HTR-8/SVneo (cell line): ENCODE results near the gene LARGE1.
"Not testable (repeated sequence)": the region's sequence is repeated elsewhere in the genome, so short reads cannot be mapped to it uniquely, and the experiment has no call there.

Experiments used
- DNase-seq: peaks from one replicate; pipeline ENCODE4 v3.0.0; 2011; ENCODE audit warnings: low spot score, mixed read lengths; ENCODE audit not compliant: insufficient read length
- FAIRE-seq: peaks from 2 replicates; lab custom pipeline; 2011; peaks lifted over from hg19 to GRCh38; lab: Jason Lieb, UNC

LARGE1 gene

DNA sequence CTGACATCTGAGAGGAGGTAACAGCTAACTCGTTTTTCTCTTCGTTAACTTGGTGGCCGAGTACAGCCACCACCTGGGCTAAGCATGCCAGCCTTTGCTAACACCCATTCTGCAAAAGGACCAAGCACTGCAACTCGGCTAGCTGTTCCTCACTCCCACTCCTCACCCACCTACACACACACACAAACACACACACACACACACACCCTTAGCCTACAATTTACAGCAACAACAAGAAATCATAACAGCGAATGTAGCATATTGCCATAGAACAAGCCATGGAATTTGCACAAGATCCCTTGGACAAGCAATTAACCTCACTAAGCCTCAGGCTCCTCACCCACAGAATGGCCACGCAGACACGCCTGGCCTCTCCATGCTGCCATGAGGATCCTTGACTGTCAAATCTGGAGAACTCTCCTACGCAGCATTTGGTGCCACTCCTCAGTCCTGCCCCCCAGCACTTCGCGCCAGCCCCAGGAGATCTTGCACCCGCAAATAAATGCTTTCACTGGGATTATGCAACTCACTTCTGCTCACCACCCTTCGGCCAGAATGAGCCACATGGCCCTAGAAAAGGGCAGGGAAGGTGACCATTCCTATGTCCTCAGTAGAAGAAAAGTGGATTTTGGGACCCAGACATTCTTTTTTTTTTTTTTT is 58.9 kb downstream of the LARGE1 start:
- FAIRE-seq (no peak), DNase-seq (no peak)

DNA sequence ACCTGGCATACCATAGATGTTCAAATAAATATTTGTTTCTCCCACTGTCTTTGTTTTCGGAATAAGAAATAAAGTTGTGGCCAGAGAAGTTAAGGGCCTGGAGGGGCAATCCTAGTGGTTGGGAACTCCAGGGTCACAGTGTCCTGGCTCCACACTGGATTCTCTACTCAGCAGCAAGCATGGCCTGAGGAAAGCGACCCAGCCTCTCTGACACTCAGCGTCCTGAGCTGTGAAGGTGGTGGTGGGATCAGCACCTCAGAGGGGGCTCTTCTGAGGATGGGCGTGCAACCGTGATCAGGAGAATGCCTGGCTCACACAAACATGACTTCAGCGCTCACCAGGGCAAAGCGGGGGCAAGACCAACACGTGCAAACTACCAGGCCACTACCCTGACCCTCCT is 59.9 kb downstream of the LARGE1 start:
- DNase-seq = no peak
- FAIRE-seq = no peak

DNA sequence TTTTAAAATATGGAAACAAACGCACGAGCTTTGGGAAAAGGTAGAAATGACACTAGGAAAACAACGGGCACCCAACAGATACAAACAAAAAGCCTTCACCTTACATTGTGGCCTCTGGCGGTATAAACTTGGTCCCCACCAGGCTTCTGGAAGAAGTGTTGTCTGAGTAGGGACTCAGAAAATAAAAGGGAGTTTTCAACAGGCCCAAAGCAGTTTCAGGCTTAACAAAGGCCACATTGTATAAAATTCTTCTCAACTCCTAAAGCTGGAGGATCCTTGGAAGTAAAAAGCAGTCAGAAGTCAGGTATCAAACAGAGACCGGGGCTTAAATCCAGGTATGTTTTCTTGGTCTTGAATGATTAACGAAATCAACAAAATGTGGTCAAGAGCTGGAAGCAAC is 61.0 kb downstream of the LARGE1 start:
- DNase-seq (no peak), FAIRE-seq (no peak)

DNA sequence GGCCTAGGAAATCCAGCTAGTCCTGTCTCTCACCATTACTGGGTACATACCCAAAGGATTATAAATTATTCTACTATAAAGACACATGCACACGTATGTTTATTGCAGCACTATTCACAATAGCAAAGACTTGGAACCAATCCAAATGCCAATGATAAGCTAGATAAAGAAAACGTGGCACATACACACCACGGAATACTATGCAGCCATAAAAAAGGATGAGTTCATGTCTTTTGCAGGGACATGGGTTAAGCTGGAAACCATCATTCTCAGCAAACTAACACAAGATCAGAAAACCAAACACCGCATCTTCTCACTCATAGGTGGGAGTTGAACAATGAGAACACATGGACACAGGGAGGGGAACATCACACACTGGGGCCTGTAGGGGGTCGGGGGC is 61.6 kb downstream of the LARGE1 start:
- not testable (repeated sequence) for DNase-seq, FAIRE-seq

DNA sequence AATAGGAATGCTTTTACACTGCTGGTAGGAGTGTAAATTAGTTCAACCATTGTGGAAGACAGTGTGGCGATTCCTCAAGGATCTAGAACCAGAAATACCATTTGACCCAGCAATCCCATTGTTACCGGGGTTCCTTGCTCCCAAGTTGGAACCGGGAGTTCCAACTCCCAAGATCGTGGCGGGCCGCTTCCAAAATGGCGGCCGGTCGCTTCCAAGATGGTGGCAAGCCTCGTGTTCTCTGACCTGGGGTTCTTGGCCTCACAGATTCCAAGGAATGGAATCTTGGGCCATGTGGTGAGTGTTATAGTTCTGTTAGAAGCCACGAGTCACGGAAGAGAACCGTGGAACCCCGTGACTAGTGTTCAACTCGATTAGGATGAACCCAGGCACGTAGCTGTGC is 62.5 kb downstream of the LARGE1 start:
- not testable (repeated sequence) for DNase-seq, FAIRE-seq

DNA sequence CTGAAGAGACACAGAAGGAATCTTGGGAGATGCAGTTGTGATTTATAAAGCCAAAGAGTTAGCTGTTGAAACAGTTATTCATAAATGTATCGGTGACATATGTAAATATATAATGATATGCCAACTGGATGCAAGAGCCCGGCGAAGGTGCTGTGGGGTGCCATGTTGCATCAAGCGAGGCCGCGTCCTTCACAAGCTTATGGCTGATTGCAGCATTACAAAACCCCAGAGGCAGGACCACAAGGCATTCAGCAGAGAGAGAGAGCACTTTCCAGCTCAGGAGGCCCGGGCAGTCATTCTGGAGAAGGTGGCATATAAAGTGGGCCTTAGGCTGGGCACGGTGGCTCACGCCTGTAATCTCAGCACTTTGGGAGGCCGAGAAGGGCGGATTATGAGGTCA is 65.6 kb downstream of the LARGE1 start:
- FAIRE-seq = no peak
- no peak for DNase-seq

DNA sequence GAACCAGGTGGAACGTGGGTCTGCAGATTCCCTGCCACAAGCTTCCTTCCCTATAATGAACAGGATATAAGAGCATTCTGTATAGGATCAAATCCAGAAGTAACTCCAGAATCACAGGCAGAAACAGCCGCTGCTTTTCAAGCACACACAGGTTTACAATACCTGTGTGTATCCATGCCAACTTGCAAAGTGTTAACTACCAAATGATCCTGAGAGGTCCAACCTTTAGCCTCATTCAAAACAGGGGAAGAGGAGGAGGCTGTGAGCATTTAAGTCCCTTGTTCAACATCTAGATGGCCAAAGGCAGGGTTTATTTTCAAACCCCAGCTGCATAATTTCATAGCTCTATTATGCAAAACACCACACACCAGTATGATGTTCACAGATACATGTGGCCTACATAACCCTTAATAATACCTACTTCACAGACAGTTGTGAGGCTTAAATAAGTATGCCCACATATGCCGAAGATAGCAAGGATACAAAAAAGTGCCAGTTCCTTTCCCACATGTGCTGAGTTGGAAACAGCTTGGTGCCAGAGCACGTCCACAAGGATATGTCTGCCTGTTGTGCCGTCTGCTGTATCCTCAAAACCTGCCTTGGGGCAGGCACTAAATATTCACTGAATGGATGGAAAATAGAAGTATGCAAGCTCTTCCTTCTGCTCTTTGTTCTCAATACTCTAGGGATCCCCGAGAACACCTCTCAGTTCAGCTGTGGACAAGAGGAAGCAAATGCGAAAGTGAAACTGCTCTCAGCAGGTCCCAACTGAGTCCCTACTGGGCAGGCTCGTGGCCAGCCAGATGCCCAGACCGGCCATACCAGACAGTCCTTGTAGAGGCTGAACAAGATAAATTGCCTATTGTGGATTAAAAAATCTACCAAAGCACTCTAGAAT is 66.8 kb downstream of the LARGE1 start:
- DNase-seq (peak; percentile 28), FAIRE-seq (no peak)

DNA sequence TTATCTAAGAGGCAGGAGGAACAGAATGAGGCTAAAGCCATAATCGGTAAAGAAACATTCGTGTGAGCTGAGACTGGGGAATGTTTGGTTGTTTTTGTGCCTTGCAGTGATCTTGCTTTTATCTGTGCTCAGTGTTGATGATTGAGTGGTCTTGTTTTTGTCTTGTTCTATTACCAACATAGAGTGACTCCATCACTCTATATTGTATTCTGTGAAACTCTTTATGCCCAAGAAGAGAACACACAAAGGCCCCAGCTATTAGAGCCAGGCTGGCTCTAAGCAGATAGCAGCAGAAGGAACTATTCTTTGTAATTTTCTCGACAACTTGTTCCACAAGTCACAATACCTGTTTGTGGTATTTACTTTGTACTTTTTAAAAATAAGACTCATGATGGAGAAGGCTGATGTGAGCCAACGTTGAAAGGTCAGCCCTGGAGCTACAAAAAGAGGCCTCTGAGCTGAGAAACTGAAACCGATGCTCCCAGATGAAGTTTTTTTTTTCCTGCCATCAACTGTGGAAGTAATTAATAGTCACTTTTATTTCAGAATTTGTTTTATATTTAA is 68.4 kb downstream of the LARGE1 start:
- no peak for DNase-seq
- FAIRE-seq = no peak

DNA sequence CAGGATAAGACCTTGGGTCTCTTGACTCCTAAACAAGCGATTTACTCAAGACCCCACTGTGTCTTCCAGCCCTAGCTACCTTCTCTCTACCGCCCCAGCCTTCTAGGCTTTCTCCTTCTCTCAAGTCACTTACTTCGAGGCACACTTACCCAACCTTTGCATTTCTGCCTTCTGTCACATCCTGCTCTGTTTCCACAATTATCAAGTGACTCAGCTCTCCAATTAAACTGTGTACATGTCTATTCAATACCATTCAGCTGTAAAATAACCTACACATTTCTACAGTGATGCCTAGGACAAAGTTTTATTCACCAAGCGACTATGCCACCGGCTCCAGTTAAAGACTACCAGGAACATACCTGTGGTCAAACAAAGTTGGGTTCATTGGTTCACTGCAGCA is 69.0 kb downstream of the LARGE1 start:
- FAIRE-seq = no peak
- DNase-seq = no peak

DNA sequence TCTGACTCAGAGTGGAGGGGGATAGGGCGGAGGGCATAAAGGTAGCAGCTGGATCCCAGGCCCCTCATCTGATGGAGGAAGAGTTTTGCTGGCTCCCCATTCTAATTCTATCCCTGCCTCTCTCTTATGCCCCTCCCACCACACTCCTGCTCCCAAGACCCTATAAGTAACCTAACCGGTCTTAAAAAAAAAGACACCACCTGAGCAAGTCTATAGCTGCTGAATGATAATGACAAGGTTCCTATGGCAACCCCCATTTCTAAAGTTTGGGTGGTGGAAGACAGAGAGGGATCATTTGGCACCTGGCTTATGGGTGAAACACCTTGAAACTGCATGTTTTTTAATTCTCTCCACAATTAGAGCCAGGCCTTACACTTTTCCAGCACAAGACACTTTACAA is 69.6 kb downstream of the LARGE1 start:
- no peak for FAIRE-seq
- DNase-seq = no peak

DNA sequence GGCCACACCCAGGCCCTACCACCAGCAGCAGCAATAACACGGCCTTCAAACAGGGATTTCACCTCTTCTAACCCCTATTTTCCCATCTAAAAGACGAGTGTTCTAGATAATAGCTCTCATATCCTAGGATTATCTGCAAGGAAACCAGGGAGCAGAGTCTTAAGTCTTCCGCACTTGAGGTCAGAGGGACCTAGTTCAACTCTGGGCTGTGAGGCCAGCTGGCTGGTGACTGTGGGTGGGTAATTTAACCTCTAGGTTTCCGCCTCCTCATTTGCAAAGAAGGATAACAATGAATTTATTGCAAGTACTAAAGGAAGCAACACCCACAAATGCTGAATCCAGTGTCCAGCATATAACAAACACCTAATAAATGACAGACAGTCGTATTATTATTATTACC is 70.1 kb downstream of the LARGE1 start:
- no peak for FAIRE-seq
- DNase-seq = no peak

DNA sequence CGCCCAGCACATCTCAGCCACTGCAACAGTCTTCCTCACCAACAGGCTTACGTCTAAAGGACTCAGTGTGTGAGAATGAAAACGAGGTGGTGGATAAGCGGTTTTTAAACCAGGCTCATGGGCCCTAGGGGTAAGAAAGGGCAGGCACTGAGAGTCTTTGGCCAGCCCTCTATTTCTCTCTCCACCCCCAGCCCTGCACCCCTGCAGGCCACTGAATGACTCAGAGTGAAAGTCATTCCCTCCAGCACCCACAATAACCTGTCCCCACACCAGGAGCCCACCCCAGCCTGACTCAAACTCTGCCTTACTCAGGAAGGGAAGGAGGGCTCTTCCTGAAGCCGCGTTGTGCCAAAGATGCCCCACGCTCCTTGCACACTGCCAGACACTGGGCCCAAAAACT is 72.0 kb downstream of the LARGE1 start:
- FAIRE-seq (no peak), DNase-seq (no peak)

DNA sequence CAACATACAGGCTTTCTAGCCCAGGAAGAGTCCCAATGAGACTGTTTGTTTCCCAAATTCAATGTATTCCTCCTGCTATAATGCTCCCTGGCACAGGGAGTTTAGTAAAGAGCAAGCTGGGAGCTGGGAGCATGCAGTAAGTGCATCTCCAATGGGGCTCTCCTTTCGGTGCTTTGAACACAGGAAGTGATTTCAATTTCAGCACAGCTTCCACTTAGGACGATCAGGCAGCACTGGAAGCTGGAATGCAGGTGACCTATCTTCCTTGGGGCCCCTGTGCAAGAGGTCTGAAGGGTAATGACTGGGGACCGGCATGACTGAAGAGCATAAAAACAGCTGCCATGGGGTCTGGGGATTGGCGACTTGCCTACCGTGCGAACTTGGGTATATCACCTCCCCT is 76.0 kb downstream of the LARGE1 start:
- FAIRE-seq (no peak), DNase-seq (no peak)

DNA sequence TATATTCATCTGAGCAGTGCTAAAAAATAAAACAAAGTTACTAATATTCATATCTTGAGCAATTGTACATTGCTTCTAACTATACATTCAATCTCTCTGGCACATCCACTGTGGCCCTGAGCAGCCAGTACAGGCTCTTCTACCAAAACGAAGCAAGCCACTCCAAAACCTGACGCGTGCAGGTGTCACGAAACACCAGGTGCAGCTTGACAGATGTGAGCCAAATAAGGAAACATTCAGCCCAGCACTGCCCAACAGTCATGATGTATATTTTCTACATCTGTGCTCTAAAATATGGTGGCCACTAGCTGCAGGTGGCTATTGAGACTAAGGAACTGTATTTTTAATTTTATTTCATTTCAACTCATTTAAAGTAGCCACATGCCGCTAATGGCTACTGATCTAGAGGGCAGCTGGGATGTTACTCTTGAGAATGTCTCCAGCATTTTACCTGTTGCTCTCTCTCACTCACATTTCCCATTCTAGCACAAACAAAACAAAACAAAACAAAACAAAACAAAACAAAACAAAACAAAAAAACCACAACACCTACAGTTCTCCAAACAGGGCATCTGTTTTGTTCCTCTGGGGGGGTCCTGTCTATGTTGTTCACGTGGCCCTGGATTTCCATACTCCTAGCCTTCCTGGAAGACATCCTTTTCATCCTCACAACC is 77.7 kb downstream of the LARGE1 start:
- DNase-seq = no peak
- FAIRE-seq = no peak

DNA sequence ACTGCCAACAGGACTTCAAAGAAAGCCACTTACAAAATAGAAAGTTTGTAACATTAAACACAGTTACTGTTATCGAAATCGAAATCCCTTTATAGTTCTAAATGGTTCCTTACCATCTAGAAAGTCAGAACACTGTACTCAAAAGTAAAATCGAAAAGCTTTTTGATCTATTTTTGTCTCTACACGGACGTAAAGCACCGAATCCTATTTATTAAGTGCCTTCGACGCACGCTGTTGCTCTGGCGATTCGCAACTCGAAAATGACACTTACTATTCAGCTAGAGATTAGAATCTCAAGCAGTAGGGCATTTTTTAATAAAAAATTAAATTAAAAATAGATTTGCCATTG is 78.3 kb downstream of the LARGE1 start:
- FAIRE-seq (no peak), DNase-seq (no peak)

DNA sequence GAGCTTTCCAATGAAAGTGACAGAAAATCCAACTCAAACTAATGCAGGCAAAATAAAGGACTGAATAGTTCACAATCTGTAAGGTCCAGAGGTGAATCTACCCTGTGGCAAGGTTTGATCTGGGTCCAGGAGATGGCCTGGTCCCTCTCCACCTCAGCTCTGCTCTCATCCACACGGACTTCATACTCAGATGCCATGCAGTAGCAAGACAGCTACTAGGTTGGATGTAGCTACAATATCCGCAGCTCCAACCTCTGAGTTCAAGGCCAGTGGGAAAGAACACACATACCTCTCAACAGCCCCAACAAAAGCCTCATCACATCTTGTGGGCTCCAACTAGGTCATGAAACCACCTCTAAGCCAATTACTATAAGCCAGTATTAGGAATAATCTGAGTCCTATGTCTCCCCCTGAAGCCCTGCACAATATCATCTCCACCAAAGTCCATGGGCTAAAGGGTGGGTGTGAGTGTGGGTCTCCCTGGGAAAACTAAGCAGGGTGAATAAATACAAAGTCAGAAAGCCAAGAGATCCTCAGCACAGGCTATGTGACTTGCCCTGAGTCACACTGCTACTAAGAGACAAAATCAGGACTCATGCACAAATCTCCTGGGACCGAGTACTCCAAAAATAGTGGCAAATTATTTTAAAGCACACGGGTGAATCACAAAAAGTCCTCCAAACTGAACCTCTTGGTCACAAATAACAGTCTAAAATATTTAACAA is 78.8 kb downstream of the LARGE1 start:
- DNase-seq (no peak), FAIRE-seq (no peak)

DNA sequence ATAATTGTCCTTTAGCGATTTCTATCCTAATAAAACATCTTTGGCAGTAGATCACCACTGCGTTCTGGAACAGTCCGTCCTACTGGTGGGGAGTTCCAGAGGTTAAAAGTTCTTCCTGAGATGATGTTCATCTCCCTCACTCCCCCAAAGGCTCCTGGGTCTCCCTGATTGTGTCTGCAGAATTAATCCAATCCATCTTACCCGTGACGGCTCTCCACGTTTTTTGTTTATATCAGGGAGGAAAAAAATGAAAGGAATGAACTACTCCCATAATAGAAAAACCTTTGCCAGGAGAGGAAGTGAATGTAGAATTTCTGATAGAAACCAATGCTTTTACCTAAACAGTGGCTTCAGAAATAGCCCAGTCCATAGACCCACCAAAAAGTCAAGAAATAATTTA is 81.6 kb downstream of the LARGE1 start:
- no peak for FAIRE-seq
- no peak for DNase-seq

DNA sequence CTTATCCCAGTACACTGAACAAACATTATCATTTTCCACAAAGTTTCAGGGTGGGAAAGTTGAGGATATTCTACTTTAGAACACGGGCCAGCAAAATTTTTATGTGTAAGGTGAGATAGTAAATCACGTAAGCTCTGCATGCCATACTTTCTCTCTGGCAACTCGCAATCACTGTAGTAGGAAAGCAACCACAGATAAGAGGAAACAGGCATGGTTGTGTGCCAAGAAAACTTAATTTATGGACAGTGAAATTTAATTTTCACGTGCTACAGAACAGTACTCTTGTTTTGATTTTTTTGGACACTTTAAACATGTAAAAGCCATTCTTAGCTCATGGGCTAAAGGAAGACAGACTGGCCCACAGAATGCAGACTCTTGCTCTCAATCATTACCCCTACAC is 82.5 kb downstream of the LARGE1 start:
- FAIRE-seq (no peak), DNase-seq (no peak)

DNA sequence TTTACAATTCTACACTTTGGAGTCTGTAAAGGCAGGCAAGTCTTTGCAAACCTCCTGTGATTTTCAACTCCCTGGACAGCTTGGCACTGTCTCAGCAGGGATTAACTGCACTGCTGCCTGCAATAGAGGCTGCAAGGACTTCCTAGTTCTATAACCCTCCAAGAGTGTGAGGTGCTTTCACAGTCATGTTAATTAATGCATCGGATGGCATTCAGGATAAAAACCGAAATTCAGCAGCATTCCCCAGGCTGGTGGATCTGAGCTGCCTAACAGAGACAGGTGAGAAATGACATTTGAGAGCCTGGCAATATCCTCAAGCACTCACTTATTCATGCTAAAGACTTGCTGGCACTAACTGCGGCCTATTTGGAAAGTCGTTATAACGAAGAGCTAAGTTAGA is 85.0 kb downstream of the LARGE1 start:
- FAIRE-seq = no peak
- no peak for DNase-seq

DNA sequence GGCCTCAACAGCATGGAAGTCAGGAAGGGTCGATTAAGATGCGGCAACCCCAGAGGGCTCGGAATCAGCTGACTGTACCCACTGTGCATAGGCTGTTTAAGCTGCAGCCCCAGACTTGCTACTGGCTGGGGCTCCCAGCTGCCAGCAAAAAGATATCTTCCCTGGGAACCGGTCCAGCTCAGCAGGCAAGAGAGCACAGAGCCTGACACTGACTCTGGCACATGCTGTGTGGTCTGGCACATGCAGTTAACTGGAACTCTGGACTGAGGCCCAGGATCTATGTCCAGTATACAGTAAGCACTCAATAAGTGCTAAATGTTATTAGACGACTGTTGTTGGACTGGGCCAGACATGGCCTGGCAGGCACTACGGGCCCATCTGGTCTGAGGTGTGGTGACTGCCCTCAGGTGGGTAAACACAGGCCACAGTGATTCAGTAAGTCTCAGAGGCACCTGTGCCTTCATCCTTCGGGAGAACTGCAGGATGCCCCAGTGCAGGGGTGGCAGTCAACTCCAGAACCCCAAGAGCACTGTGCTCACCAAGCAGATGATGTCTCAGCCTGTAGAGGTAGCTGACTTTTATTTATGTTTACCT is 87.6 kb downstream of the LARGE1 start:
- DNase-seq = no peak
- no peak for FAIRE-seq
